LNCAP (cell line): ENCODE measurements around the gene PCNX3.
A peak's percentile ranks its signal among the peaks of the same experiment; 100 is the strongest.

Experiments
- CTCF ChIP-seq: fragments of 450-650 bp; IDR thresholded peaks from 2 replicates; pipeline ENCODE4 v1.5.1; 2017; ENCODE audit warnings: mild to moderate bottlenecking

Gene PCNX3

GRCh38 chr11:65573391-65574079 lies 42.0 kb upstream of the PCNX3 start:
- no peak for TF ChIP-seq CTCF

- peak; percentile 93 for TF ChIP-seq CTCF
Measured at GRCh38 chr11:65574109-65574810, 41.3 kb upstream of the PCNX3 start.

GRCh38 chr11:65574811-65575567 lies 40.6 kb upstream of the PCNX3 start:
- TF ChIP-seq CTCF: no peak

- TF ChIP-seq CTCF: no peak
Measured at GRCh38 chr11:65575568-65576231, 39.9 kb upstream of the PCNX3 start, which contains the start of gene EHBP1L1. Gene EHBP1L1, plus strand, starts transcription at chr11:65576053. Its CDS starts 250 bp downstream, at chr11:65576303.

GRCh38 chr11:65576232-65576866 lies 39.2 kb upstream of the PCNX3 start:
- no peak for TF ChIP-seq CTCF

GRCh38 chr11:65576867-65577755 lies 38.5 kb upstream of the PCNX3 start:
- no peak for TF ChIP-seq CTCF
